H1 (cell line): ENCODE results near the gene MLF2. TPM values are rescaled to one million over a fixed set of nuclear protein-coding genes. Genes with fewer than 3 reads are reported as not detected.

Experiments
- CTCF ChIA-PET: fragments of 300-600 bp; sonication (Branson Sonifier 250); formaldehyde crosslinking; loops from one replicate; lab custom pipeline; 2021; ENCODE audit not compliant: partially characterized antibody; lab: Charles Lee
- POLR2A ChIA-PET: fragments of 300-600 bp; sonication (Branson Sonifier 250); formaldehyde crosslinking; loops from one replicate; lab custom pipeline; 2021; ENCODE audit warnings: inconsistent platforms; ENCODE audit not compliant: partially characterized antibody; lab: Charles Lee
- DNase-seq, 2 experiments: peaks; one replicate each; pipeline versions ENCODE4 v3.0.0 to v3.0.0-alpha.2; 2010 to 2022; ENCODE audit warnings: low spot score in 2 of 2, low read depth in 1 of 2, mixed read lengths in 1 of 2
- FAIRE-seq: peaks from 2 replicates; lab custom pipeline; 2011; peaks lifted over from hg19 to GRCh38; lab: Jason Lieb, UNC
- H2AFZ ChIP-seq: 2 replicates; pipeline ENCODE4 v1.8.1; 2012; ENCODE audit warnings: low read length, inconsistent platforms
- H2AK5ac ChIP-seq: 2 replicates; pipeline ENCODE4 v1.6.1; 2013; ENCODE audit warnings: low read depth, low read length
- H2BK120ac ChIP-seq: replicated peaks from 2 replicates; pipeline ENCODE3; 2013; ENCODE audit warnings: low read depth, low read length, inconsistent platforms
- H2BK12ac ChIP-seq: 2 replicates; pipeline ENCODE4 v1.6.1; 2013; ENCODE audit warnings: low read depth, low read length
- H2BK15ac ChIP-seq: 2 replicates; pipeline ENCODE4 v1.6.1; 2013; ENCODE audit warnings: low read length
- H2BK20ac ChIP-seq: 2 replicates; pipeline ENCODE4 v1.6.1; 2013; ENCODE audit warnings: low read length
- H2BK5ac ChIP-seq: 2 replicates; pipeline ENCODE4 v1.6.1; 2013; ENCODE audit warnings: low read depth, low read length
- H3K14ac ChIP-seq: 2 replicates; pipeline ENCODE4 v1.6.1; 2013; ENCODE audit warnings: inconsistent platforms; ENCODE audit not compliant: insufficient read length
- H3K18ac ChIP-seq: 2 replicates; pipeline ENCODE4 v1.6.1; 2013; ENCODE audit warnings: low read length; ENCODE audit errors: extremely low read depth
- H3K23ac ChIP-seq: 2 replicates; pipeline ENCODE4 v1.6.1; 2013; ENCODE audit warnings: inconsistent platforms; ENCODE audit not compliant: insufficient read length
- H3K23me2 ChIP-seq: 2 replicates; pipeline ENCODE4 v1.6.1; 2013; ENCODE audit warnings: low read depth, low read length
- H3K27ac ChIP-seq: 2 replicates; pipeline ENCODE4 v1.6.1; 2011; ENCODE audit warnings: low read depth, low read length, inconsistent platforms
- H3K27me3 ChIP-seq, 4 experiments: replicated peaks in 1 of 4; 1 replicate in 1 of 4; 2 replicates in 3 of 4; pipeline versions ENCODE4 v1.6.1 to v1.8.1; 2011 to 2013; ENCODE audit warnings: low read length in 3 of 4, mild to moderate bottlenecking in 3 of 4, inconsistent platforms in 2 of 4, mixed read lengths in 2 of 4, moderate library complexity in 1 of 4; ENCODE audit not compliant: control insufficient read depth in 3 of 4, insufficient read depth in 3 of 4; ENCODE audit errors: extremely low read depth in 1 of 4
- H3K36me3 ChIP-seq, 4 experiments: 2 replicates each; pipeline versions ENCODE4 v1.6.1 to v1.8.1; 2011 to 2013; ENCODE audit warnings: mild to moderate bottlenecking in 4 of 4, low read length in 3 of 4, moderate library complexity in 2 of 4, control low read depth in 1 of 4, inconsistent platforms in 1 of 4; ENCODE audit not compliant: insufficient read depth in 4 of 4, control insufficient read depth in 2 of 4
- H3K4ac ChIP-seq: replicated peaks from 2 replicates; pipeline ENCODE3; 2013; ENCODE audit warnings: low read length, low read depth, mixed read lengths, inconsistent platforms; ENCODE audit not compliant: insufficient read length
- H3K4me1 ChIP-seq, 4 experiments: replicated peaks in 1 of 4; 1 replicate in 1 of 4; 2 replicates in 3 of 4; pipeline versions ENCODE4 v1.6.1 to v1.8.1; 2011 to 2013; ENCODE audit warnings: low read length in 3 of 4, inconsistent platforms in 2 of 4, mixed read lengths in 1 of 4; ENCODE audit not compliant: insufficient read depth in 4 of 4, control insufficient read depth in 3 of 4
- H3K4me2 ChIP-seq, 2 experiments: 2 replicates each; pipeline versions ENCODE4 v1.6.1 to v1.8.1; 2011 to 2013; ENCODE audit warnings: low read depth in 2 of 2, low read length in 2 of 2, control low read depth in 1 of 2, inconsistent platforms in 1 of 2, mild to moderate bottlenecking in 1 of 2; ENCODE audit not compliant: insufficient read depth in 1 of 2
- H3K4me3 ChIP-seq, 4 experiments: fragments of 200-600, 300-600 bp in 1 of 4; sonication (generic), shearing (Covaris generic), sonication (Bioruptor Twin) in 1 of 4; 2 replicates each; pipeline versions ENCODE4 v1.5.1 to v1.8.1; 2011 to 2016; ENCODE audit warnings: low read length in 4 of 4, low read depth in 3 of 4, control low read depth in 2 of 4, inconsistent platforms in 2 of 4, mild to moderate bottlenecking in 2 of 4, mixed read lengths in 1 of 4, moderate library complexity in 1 of 4; ENCODE audit not compliant: insufficient read depth in 2 of 4; ENCODE audit errors: extremely low read depth in 1 of 4
- H3K56ac ChIP-seq: replicated peaks from 2 replicates; pipeline ENCODE3; 2013; ENCODE audit warnings: low read depth, mild to moderate bottlenecking, mixed read lengths, low read length, inconsistent platforms; ENCODE audit not compliant: insufficient read length
- H3K79me1 ChIP-seq: 2 replicates; pipeline ENCODE4 v1.6.1; 2013; ENCODE audit warnings: low read depth, low read length, control low read depth
- H3K79me2 ChIP-seq, 2 experiments: 2 replicates each; pipeline versions ENCODE4 v1.6.1 to v1.8.1; 2012 to 2013; ENCODE audit warnings: low read length in 2 of 2, mild to moderate bottlenecking in 2 of 2, inconsistent platforms in 1 of 2; ENCODE audit not compliant: insufficient read depth in 2 of 2, control insufficient read depth in 1 of 2
- H3K9ac ChIP-seq, 4 experiments: replicated peaks in 1 of 4; 1 replicate in 1 of 4; 2 replicates in 3 of 4; pipeline versions ENCODE4 v1.6.1 to v1.8.1; 2011 to 2013; ENCODE audit warnings: low read depth in 3 of 4, low read length in 3 of 4, control low read depth in 2 of 4, mild to moderate bottlenecking in 2 of 4, moderate library complexity in 2 of 4, inconsistent platforms in 1 of 4; ENCODE audit errors: extremely low read depth in 1 of 4
- H3K9me3 ChIP-seq, 2 experiments: 2 replicates each; pipeline versions ENCODE4 v1.6.1 to v1.8.1; 2012 to 2013; ENCODE audit warnings: mild to moderate bottlenecking in 2 of 2, moderate library complexity in 2 of 2, control low read depth in 1 of 2, inconsistent platforms in 1 of 2, low read depth in 1 of 2, low read length in 1 of 2, mixed read lengths in 1 of 2; ENCODE audit not compliant: insufficient read depth in 2 of 2
- H4K20me1 ChIP-seq, 2 experiments: replicated peaks in 1 of 2; 2 replicates each; pipeline versions ENCODE3 to v1.8.1; 2011 to 2013; ENCODE audit warnings: inconsistent platforms in 2 of 2, low read length in 2 of 2, mild to moderate bottlenecking in 1 of 2; ENCODE audit not compliant: insufficient read depth in 2 of 2, control insufficient read depth in 1 of 2
- H4K5ac ChIP-seq: 2 replicates; pipeline ENCODE4 v1.6.1; 2013; ENCODE audit warnings: low read length, low read depth, mixed read lengths, inconsistent platforms; ENCODE audit not compliant: insufficient read length
- H4K8ac ChIP-seq: 2 replicates; pipeline ENCODE4 v1.8.0; 2013; ENCODE audit warnings: mild to moderate bottlenecking, moderate library complexity, low read length, inconsistent platforms; ENCODE audit not compliant: insufficient read depth; ENCODE audit errors: extremely low read depth
- H4K91ac ChIP-seq: replicated peaks from 2 replicates; pipeline ENCODE3; 2013; ENCODE audit warnings: low read length, mixed read lengths, inconsistent platforms; ENCODE audit not compliant: insufficient read length
- ASH2L ChIP-seq: fragments of 200-600, 300-600 bp; sonication (generic); IDR thresholded peaks from one replicate; pipeline ENCODE4 v1.7.1; 2017; ENCODE audit warnings: low read length
- CTCF ChIP-seq, 3 experiments: IDR thresholded peaks; 1 replicate in 2 of 3; 2 replicates in 1 of 3; pipeline versions ENCODE4 v1.5.1 to v1.6.1; 2011; ENCODE audit warnings: low read length in 3 of 3, mild to moderate bottlenecking in 3 of 3, inconsistent platforms in 2 of 3, low read depth in 1 of 3, moderate library complexity in 1 of 3; ENCODE audit not compliant: insufficient read depth in 1 of 3; ENCODE audit errors: control extremely low read depth in 1 of 3
- EGR1 ChIP-seq: IDR thresholded peaks from 2 replicates; pipeline ENCODE4 v1.6.1; 2011; ENCODE audit warnings: low read depth, low read length, borderline replicate concordance
- GTF2F1 ChIP-seq: IDR thresholded peaks from 2 replicates; pipeline ENCODE4 v1.6.1; 2012; ENCODE audit warnings: low read depth, low read length, improper control_type of control experiment, borderline replicate concordance
- MAX ChIP-seq: IDR thresholded peaks from 2 replicates; pipeline ENCODE4 v1.6.1; 2012; ENCODE audit warnings: inconsistent platforms
- RAD21 ChIP-seq, 2 experiments: IDR thresholded peaks in 1 of 2; conservative IDR thresholded peaks in 1 of 2; 2 replicates each; pipeline ENCODE4 v1.6.1; 2011; ENCODE audit warnings: low read depth in 2 of 2, low read length in 2 of 2, improper control_type of control experiment in 1 of 2, inconsistent platforms in 1 of 2, mild to moderate bottlenecking in 1 of 2, moderate library complexity in 1 of 2
- SIN3A ChIP-seq, 2 experiments: IDR thresholded peaks in 1 of 2; conservative IDR thresholded peaks in 1 of 2; 2 replicates each; pipeline ENCODE4 v1.6.1; 2011 to 2012; ENCODE audit warnings: low read length in 2 of 2, improper control_type of control experiment in 1 of 2, low read depth in 1 of 2, mild to moderate bottlenecking in 1 of 2
- TAF1 ChIP-seq: IDR thresholded peaks from 2 replicates; pipeline ENCODE4 v1.6.1; 2011; ENCODE audit warnings: mild to moderate bottlenecking, low read depth, low read length
- TBP ChIP-seq: IDR thresholded peaks from 2 replicates; pipeline ENCODE4 v1.6.1; 2011; ENCODE audit warnings: low read depth, low read length, improper control_type of control experiment
- WGBS, 2 experiments: shearing (Covaris generic) in 1 of 2; methylation state at CpG; one replicate each; pipeline versions ENCODE4 v1.1.6 to v1.1.7; 2013 to 2015; ENCODE audit warnings: low lambda C conversion rate in 2 of 2, mixed read lengths in 2 of 2, inconsistent platforms in 1 of 2, low coverage in 1 of 2, missing lambda C conversion rate in 1 of 2; ENCODE audit not compliant: insufficient replicate concordance in 2 of 2, insufficient coverage in 1 of 2, insufficient read length in 1 of 2; ENCODE audit errors: extremely low coverage in 1 of 2, missing lambda C conversion rate in 1 of 2; 5-methylcytosine and 5-hydroxymethylcytosine counted together
- polyA plus RNA-seq, 7 experiments: library from polyadenylated mRNA; depleted of rRNA in 3 of 7; stranded (reverse) in 5 of 7; unstranded in 2 of 7; fragments of >200 nt in 5 of 7; fragments of 200-250 nt in 2 of 7; gene quantifications; 1 replicate in 5 of 7; 2 replicates in 1 of 7; 4 replicates in 1 of 7; pipeline versions ENCODE4 v1.2.1 to v1.2.3, GENCODE V29; 2011 to 2013; ENCODE audit warnings: missing spikeins in 2 of 7, mixed read lengths in 2 of 7
- total RNA-seq: library from RNA; stranded (reverse); fragmentation: NEBNext Ultra II Directional; extraction: Animal tissue kit (Norgen Biotek cat#: 25700); gene quantifications from 2 replicates; pipeline ENCODE4 v1.2.1, GENCODE V29; 2021

MLF2 gene
- total and polyA plus RNA-seq, 2 of the 8 experiments (the other 6 are each of a cell fraction or from before 2014, with no cell fraction given), result 229 to 401 TPM

DNA sequence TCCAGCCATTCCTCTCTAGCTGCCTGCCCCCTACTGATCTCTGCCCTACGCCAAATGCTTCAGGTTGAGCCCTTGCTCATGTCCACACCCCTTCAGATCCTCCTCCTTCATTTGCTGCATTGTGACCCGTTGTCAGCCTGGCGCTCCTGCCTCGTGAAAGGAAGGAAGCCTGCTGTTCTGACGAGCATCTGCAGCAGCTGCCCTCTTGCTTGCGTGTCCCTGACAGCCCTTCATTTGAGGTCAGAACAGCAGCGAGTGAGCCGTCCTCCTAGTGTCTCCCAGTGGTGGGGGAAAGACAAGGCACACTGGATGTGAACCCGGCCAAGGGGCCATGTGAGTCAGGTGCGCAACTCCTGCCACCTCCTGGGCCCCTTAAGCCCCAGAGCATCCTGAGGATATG is 49.3 kb downstream of the MLF2 start:
- Histone ChIP-seq H3K79me2 (no peaks in the 10 kb centered on the region), H3K27ac (no peak overlapping the region), H3K4me2 (peak overlapping the region; percentile 50 to 65), H3K56ac (no peak overlapping the region), H3K4me1 (peaks cover 0 to 11% (median 8%) of the 10 kb centered on the region in 4 experiments; a peak in 5 of 7 replicates), H2AFZ (peak overlapping the region; percentile 47; the same call in 1 of the 2 replicates), H2BK12ac (peak overlapping the region; percentile 7; the same call in 1 of the 2 replicates), H2BK5ac (no peak overlapping the region; the same call in 1 of the 2 replicates), H3K4me3 (peak overlapping the region in 2 of 4 experiments; percentile 1 to 13; a peak in 2 of 8 replicates), H3K27me3 (peaks cover 0 to 16% (median 14%) of the 10 kb centered on the region in 4 experiments; a peak in 6 of 7 replicates), H2BK20ac (no peak overlapping the region), H2AK5ac (no peak overlapping the region), H4K91ac (no peak overlapping the region), H3K9me3 (no peaks in the 10 kb centered on the region), H3K79me1 (no peaks in the 10 kb centered on the region), H2BK120ac (no peak overlapping the region), H3K14ac (no peak overlapping the region), H4K5ac (peak overlapping the region; percentile 44), H3K4ac (no peak overlapping the region), H3K36me3 (no peaks in the 10 kb centered on the region), H2BK15ac (peak overlapping the region; percentile 13; the same call in 1 of the 2 replicates), H4K8ac (peak overlapping the region; percentile 75; the same call in 1 of the 2 replicates), H3K23ac (no peak overlapping the region), H3K23me2 (peaks cover 14% of the 10 kb centered on the region), H4K20me1 (no peaks in the 10 kb centered on the region), H3K18ac (no peak overlapping the region), H3K9ac (peak overlapping the region in 1 of 4 experiments; percentile 1; a peak in 2 of 7 replicates)
- DNase-seq (peak in 1 of 2 experiments; percentile 65), FAIRE-seq (peak; percentile 19)
- 19% methylated on average over 10 of the region's 10 CpGs; no CpG with 5 or more reads in 1 of the 2 experiments for WGBS, 2 experiments
- POLR2A ChIA-PET, result interaction anchor here (3.4 kb wide), 1 partner anchor 14 kb away, joined by 17 read pairs; the partner anchor contains the start of gene ZNF384
- CTCF ChIA-PET, result interaction anchor here (1.0 to 1.6 kb wide), 4 partner anchors 13 to 83 kb away, joined by 3 to 5 read pairs (median 4); no protein-coding TSS in a partner anchor
- TF ChIP-seq SIN3A (conservative IDR thresholded peaks at IDR 0.05 in 1 of 2, IDR thresholded peaks at IDR 0.05 in 1 of 2; ENCODE audit: low read depth in 1 of 2, low read length in 2 of 2), result peak in 1 of 2 experiments; percentile 86; a peak in 2 of 4 replicates
- TF ChIP-seq EGR1, result no peak
- TF ChIP-seq CTCF (IDR thresholded peaks at IDR 0.05; ENCODE audit: control extremely low read depth in 1 of 3, insufficient read depth in 1 of 3, low read depth in 1 of 3, low read length in 3 of 3), result peak in 1 of 3 experiments; percentile 28; a peak in 1 of 4 replicates
- no peak for TF ChIP-seq GTF2F1
- 0 out of 2 replicates have a peak, but pooled peaks have one; percentile 17 for TF ChIP-seq TBP
- peak; percentile 60 for TF ChIP-seq MAX
- 0 out of 2 replicates have a peak, but pooled peaks have one; percentile 26 for TF ChIP-seq TAF1
- TF ChIP-seq ASH2L, result peak; percentile 26
- peak in 1 of 2 experiments; percentile 10; a peak in 1 of 4 replicates for TF ChIP-seq RAD21 (IDR thresholded peaks at IDR 0.05 in 1 of 2, conservative IDR thresholded peaks at IDR 0.05 in 1 of 2; ENCODE audit: low read depth in 2 of 2, low read length in 2 of 2)
